Measurements from ENCODE around the gene SYNJ1. TPM values are rescaled to one million over a fixed set of nuclear protein-coding genes. Genes with fewer than 3 reads are reported as not detected.

The SYNJ1 gene, protein sequence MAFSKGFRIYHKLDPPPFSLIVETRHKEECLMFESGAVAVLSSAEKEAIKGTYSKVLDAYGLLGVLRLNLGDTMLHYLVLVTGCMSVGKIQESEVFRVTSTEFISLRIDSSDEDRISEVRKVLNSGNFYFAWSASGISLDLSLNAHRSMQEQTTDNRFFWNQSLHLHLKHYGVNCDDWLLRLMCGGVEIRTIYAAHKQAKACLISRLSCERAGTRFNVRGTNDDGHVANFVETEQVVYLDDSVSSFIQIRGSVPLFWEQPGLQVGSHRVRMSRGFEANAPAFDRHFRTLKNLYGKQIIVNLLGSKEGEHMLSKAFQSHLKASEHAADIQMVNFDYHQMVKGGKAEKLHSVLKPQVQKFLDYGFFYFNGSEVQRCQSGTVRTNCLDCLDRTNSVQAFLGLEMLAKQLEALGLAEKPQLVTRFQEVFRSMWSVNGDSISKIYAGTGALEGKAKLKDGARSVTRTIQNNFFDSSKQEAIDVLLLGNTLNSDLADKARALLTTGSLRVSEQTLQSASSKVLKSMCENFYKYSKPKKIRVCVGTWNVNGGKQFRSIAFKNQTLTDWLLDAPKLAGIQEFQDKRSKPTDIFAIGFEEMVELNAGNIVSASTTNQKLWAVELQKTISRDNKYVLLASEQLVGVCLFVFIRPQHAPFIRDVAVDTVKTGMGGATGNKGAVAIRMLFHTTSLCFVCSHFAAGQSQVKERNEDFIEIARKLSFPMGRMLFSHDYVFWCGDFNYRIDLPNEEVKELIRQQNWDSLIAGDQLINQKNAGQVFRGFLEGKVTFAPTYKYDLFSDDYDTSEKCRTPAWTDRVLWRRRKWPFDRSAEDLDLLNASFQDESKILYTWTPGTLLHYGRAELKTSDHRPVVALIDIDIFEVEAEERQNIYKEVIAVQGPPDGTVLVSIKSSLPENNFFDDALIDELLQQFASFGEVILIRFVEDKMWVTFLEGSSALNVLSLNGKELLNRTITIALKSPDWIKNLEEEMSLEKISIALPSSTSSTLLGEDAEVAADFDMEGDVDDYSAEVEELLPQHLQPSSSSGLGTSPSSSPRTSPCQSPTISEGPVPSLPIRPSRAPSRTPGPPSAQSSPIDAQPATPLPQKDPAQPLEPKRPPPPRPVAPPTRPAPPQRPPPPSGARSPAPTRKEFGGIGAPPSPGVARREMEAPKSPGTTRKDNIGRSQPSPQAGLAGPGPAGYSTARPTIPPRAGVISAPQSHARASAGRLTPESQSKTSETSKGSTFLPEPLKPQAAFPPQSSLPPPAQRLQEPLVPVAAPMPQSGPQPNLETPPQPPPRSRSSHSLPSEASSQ (N-terminal part only)
- 10 to 100 TPM in 1 of 2 donors, 1 to 10 TPM in 1; 6.0 to 12.2 TPM for total RNA-seq
- 9.3 TPM for polyA plus RNA-seq (2013, experiment 1 of 2)
- polyA plus RNA-seq (2013, experiment 2 of 2) = 12.0 TPM
- long read RNA-seq, experiment 1, partial matches to known transcripts = 0 of 1 reads
- long read RNA-seq, experiment 1, other reads (novel, unspliced or antisense) = 1 of 1 reads
- long read RNA-seq, experiment 2, partial matches to known transcripts = 3 of 12 reads
- long read RNA-seq, experiment 2, other reads (novel, unspliced or antisense) = 9 of 12 reads
- long read RNA-seq, experiment 3, full-length matches to known transcripts = 1 of 6 reads
- long read RNA-seq, experiment 3, partial matches to known transcripts = 4 of 6 reads
- long read RNA-seq, experiment 3, other reads (novel, unspliced or antisense) = 1 of 6 reads
- long read RNA-seq, experiment 4 = 0 reads

DNA sequence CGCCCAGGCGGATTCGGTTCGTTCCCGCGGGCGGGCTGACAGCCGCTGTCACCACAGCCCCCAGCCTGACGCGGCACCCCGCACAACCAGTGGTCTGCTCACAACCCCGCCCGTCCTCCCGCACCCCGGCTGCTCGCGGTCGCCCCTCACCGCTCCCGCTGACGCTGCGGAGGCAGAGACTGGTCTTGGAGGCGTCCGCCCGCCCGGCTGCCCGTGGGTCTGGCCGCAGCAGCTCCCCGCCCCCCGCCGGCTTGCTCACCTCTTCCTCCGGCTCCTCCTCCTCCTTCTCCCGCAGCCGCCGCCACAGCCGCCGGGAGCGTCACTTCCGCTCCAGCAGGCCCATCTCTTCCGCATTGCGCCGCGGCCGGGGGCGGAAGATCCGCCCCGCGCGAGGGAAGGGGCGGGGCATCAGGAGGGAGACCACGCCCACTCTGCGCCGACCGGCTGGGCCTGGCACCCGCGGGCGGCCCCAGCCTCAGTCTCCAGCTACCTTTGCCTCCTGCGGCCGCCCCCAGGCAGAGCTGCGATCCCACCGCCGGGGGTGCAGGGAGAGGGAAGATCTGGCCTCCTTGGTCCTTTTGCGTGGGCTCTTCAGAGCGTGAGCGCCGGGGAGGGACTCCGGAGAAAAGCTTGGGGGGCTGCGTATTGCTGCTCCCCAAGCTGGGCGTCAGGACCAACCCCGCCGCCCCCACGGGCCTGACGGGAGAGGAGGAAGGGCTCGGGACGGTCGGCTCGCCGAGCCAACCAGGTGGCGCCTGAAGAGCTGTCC is at the start of gene SYNJ1:
Gene SYNJ1 (minus strand): TSS at position 327 of the 769 bp plus-strand sequence. CDS start 1,118 bp downstream, outside the sequence.
- peak within 1 kb of the TSS; percentile 54 for H3K27ac ChIP-seq (ENCODE audit: low read depth, low read length)
- peak within 1 kb of the TSS; percentile 68 for H3K9ac ChIP-seq (ENCODE audit: extremely low read depth, low read length, poor library complexity, severe bottlenecking)
- DNase-seq = peak; percentile 98
- peak within 1 kb of the TSS; percentile 80 for H3K27ac Mint-ChIP-seq
- H3K4me3 Mint-ChIP-seq = peak within 1 kb of the TSS; percentile 81
- 0% methylated on average over 7 to 79 of the region's 79 CpGs for WGBS, 2 experiments (ENCODE audit: insufficient coverage in 1 of 2, insufficient read length in 1 of 2)
- H3K27me3 ChIP-seq (ENCODE audit: control insufficient read depth, insufficient read depth, low read length, poor library complexity, severe bottlenecking) = no peaks in the 10 kb centered on the region
- no peaks in the 10 kb centered on the region for H3K9me3 ChIP-seq (ENCODE audit: control insufficient read depth, low read length)
- H3K27me3 Mint-ChIP-seq (ENCODE audit: insufficient read depth) = no peaks in the 10 kb centered on the region
- H3K4me1 Mint-ChIP-seq = peaks cover 22% of the 10 kb centered on the region
- H3K36me3 ChIP-seq (ENCODE audit: control insufficient read depth, insufficient read depth, low read length) = peaks cover 2% of the 10 kb centered on the region
- TF ChIP-seq, protein P1, sequence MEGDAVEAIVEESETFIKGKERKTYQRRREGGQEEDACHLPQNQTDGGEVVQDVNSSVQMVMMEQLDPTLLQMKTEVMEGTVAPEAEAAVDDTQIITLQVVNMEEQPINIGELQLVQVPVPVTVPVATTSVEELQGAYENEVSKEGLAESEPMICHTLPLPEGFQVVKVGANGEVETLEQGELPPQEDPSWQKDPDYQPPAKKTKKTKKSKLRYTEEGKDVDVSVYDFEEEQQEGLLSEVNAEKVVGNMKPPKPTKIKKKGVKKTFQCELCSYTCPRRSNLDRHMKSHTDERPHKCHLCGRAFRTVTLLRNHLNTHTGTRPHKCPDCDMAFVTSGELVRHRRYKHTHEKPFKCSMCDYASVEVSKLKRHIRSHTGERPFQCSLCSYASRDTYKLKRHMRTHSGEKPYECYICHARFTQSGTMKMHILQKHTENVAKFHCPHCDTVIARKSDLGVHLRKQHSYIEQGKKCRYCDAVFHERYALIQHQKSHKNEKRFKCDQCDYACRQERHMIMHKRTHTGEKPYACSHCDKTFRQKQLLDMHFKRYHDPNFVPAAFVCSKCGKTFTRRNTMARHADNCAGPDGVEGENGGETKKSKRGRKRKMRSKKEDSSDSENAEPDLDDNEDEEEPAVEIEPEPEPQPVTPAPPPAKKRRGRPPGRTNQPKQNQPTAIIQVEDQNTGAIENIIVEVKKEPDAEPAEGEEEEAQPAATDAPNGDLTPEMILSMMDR (conservative IDR thresholded peaks at IDR 0.05) = peak; percentile 18
- H3K4me3 ChIP-seq (ENCODE audit: low read length) = peak within 1 kb of the TSS; percentile 100
- H3K36me3 Mint-ChIP-seq (ENCODE audit: low read depth) = peaks cover 12% of the 10 kb centered on the region
- H3K9me3 Mint-ChIP-seq = no peaks in the 10 kb centered on the region
- H3K4me1 ChIP-seq (ENCODE audit: control insufficient read depth, insufficient read depth, low read length) = no peaks in the 10 kb centered on the region

DNA sequence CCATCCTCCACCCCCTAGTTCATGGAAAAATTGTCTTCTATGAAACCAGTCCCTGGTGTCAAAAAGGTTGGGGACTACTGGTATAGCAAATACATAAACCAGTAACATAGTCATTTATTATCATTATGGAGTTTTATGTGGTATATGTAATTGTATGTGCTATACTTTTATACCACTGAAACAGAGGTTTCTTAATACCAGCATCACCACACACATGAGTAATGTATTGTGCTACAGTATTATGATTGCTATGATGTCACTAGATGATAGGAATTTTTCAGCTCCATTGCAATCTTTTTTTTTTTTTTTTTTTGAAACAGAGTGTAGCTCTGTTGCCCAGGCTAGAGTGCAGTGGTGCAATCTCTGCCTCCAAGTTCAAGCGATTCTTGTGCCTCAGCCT is 49.5 kb upstream of the SYNJ1 start:
- TF ChIP-seq, protein P1 (conservative IDR thresholded peaks at IDR 0.05) = no peak
- WGBS, 2 experiments (ENCODE audit: insufficient coverage in 1 of 2, insufficient read length in 1 of 2) = 97 to 100% methylated on average over 1 of the region's 1 CpG
- no peaks in the 10 kb centered on the region for H3K9me3 ChIP-seq (ENCODE audit: control insufficient read depth, low read length)
- Mint-ChIP-seq H3K36me3 (ENCODE audit: low read depth) (no peaks in the 10 kb centered on the region), H3K27me3 (ENCODE audit: insufficient read depth) (peaks cover 3% of the 10 kb centered on the region), H3K27ac (no peak overlapping the region), H3K4me3 (no peak overlapping the region), H3K9me3 (no peaks in the 10 kb centered on the region), H3K4me1 (no peaks in the 10 kb centered on the region)
- no peak overlapping the region for H3K27ac ChIP-seq (ENCODE audit: low read depth, low read length)
- no peaks in the 10 kb centered on the region for H3K36me3 ChIP-seq (ENCODE audit: control insufficient read depth, insufficient read depth, low read length)
- DNase-seq = no peak
- no peak overlapping the region for H3K4me3 ChIP-seq (ENCODE audit: low read length)
- H3K9ac ChIP-seq (ENCODE audit: extremely low read depth, low read length, poor library complexity, severe bottlenecking) = no peak overlapping the region
- H3K27me3 ChIP-seq (ENCODE audit: control insufficient read depth, insufficient read depth, low read length, poor library complexity, severe bottlenecking) = no peaks in the 10 kb centered on the region
- no peaks in the 10 kb centered on the region for H3K4me1 ChIP-seq (ENCODE audit: control insufficient read depth, insufficient read depth, low read length)
